GM19023 (cell line): ENCODE data around the gene SLC25A28.

ENCODE experiments used
- ATAC-seq: cut with Tn5 transposase; IDR thresholded peaks from one replicate; pipeline ENCODE4 v1.9.1; 2021; ENCODE audit warnings: mild to moderate bottlenecking, moderate library complexity; ENCODE audit not compliant: unreplicated experiment

Gene SLC25A28

GRCh38 chr10:99595236-99595635 is 25.0 kb downstream of the SLC25A28 start:
- ATAC-seq: no peak

GRCh38 chr10:99593312-99593711 is 26.9 kb downstream of the SLC25A28 start:
- no peak for ATAC-seq

- no peak for ATAC-seq
These were observed 29.4 kb downstream of the SLC25A28 start for GRCh38 chr10:99590799-99591198.

- ATAC-seq: no peak
These were observed 36.6 kb downstream of the SLC25A28 start for GRCh38 chr10:99583687-99584086.

- no peak for ATAC-seq
These were observed 37.9 kb downstream of the SLC25A28 start for GRCh38 chr10:99582255-99582770.

- no peak for ATAC-seq
These were observed 40.3 kb downstream of the SLC25A28 start for GRCh38 chr10:99579971-99580370.

DNA sequence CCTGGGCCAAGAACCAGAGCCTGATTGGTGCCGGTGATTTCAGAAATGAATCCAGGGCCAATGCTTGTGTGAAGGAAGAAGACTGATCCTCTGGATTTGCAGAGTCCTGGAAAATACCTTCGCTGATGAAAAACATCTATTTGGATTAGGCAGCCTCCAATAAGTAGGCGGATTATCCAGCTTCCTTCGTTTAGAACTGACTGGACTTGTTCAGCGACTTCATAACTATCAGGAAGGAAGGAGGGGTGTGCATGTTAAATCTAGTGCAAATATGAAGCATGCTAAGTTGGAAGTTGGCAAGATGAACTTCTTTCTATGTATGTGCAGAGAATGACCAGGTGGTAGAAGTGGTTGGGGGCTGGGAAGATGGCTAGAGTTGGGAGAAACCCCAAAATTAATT is 46.4 kb downstream of the SLC25A28 start:
- no peak for ATAC-seq

GRCh38 chr10:99571816-99572215 is 48.4 kb downstream of the SLC25A28 start:
- ATAC-seq: no peak

DNA sequence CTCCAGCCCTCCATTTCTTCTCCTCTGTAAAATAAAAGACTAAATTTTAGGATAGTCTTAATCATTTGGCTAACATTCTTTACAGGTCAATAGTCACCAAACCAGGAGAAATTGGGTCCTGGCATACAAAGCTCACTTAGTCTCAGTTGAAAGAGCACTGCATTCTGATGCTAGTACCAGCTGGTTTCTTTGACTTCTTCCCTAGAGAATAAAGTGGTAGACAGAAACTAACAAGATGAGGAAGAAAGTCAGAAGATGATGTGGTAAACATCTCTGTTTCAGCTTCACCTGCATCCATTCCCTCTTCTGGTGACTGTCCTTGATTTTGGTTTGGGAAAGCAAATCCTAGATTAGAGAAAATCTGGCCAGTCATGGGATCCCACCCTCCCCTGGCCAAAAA is 50.3 kb downstream of the SLC25A28 start:
- no peak for ATAC-seq

- no peak for ATAC-seq
These were observed 50.8 kb downstream of the SLC25A28 start for GRCh38 chr10:99569253-99569939.

- no peak for ATAC-seq
These were observed 55.1 kb downstream of the SLC25A28 start for GRCh38 chr10:99565166-99565565.

DNA sequence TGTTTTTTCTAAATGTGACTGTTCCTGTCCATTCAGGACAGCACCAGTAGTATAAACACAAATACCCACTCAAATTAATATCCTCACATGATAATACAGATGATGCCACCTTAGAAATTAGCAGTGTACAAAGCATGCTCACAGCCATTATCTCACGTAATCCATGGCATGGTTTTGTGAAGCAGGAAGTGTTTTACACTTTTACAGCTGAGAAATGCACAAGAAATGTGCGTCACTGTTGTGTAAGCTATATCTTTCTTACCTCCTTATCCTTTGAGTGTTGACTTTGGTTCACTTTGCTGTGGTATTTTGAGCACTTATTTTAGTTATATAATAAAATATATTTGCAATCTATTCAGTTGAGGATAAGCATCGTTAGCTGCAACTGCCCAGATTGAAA is 55.9 kb downstream of the SLC25A28 start:
- ATAC-seq: no peak

DNA sequence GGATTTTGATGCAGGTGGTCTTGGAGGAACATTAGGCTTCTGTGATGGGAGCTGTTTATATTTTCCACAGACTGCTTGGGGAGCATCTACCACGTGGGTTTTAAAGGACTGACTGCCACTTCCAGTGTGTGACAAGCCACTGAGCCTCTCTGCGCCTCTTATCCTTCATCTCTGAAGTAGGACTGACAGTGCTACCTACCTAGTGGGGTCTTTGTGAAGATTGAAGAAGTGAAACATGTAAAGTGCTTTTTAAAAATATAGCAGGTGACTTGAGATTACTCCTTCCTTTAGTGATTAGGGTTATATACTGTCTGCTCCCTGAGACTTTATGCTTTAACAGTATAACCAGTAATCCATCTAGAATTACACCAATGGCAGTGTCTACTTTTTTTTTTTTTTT is 57.6 kb downstream of the SLC25A28 start:
- ATAC-seq: no peak
